ENCODE results near the gene RIMBP2.

Gene RIMBP2

GRCh38 chr12:130504110-130504839 is 211.8 kb downstream of the RIMBP2 start:
- DNase-seq (ENCODE audit: low read depth), result no peak

GRCh38 chr12:130501821-130502220 is 214.3 kb downstream of the RIMBP2 start:
- DNase-seq (ENCODE audit: low read depth), result no peak

- DNase-seq (ENCODE audit: low read depth), result no peak
Measured at GRCh38 chr12:130500835-130501330, 215.2 kb downstream of the RIMBP2 start.

GRCh38 chr12:130499474-130499873 is 216.6 kb downstream of the RIMBP2 start:
- DNase-seq (ENCODE audit: low read depth), result no peak

- DNase-seq (ENCODE audit: low read depth), result no peak
Measured at GRCh38 chr12:130498589-130499385, 217.3 kb downstream of the RIMBP2 start.

- DNase-seq (ENCODE audit: low read depth), result no peak
Measured at GRCh38 chr12:130497991-130498390, 218.1 kb downstream of the RIMBP2 start.

- DNase-seq (ENCODE audit: low read depth), result no peak
Measured at GRCh38 chr12:130497321-130497720, 218.8 kb downstream of the RIMBP2 start.

GRCh38 chr12:130496516-130497120 is 219.5 kb downstream of the RIMBP2 start:
- DNase-seq (ENCODE audit: low read depth), result no peak

- no peak for DNase-seq (ENCODE audit: low read depth)
Measured at GRCh38 chr12:130495156-130495555, 220.9 kb downstream of the RIMBP2 start.

- DNase-seq (ENCODE audit: low read depth), result no peak
Measured at GRCh38 chr12:130494736-130495135, 221.4 kb downstream of the RIMBP2 start.

- no peak for DNase-seq (ENCODE audit: low read depth)
Measured at GRCh38 chr12:130493951-130494350, 222.1 kb downstream of the RIMBP2 start.

GRCh38 chr12:130491421-130492357 is 224.4 kb downstream of the RIMBP2 start:
- DNase-seq (ENCODE audit: low read depth), result no peak

GRCh38 chr12:130490674-130491073 is 225.4 kb downstream of the RIMBP2 start:
- DNase-seq (ENCODE audit: low read depth), result no peak

- no peak for DNase-seq (ENCODE audit: low read depth)
Measured at GRCh38 chr12:130489293-130489692, 226.8 kb downstream of the RIMBP2 start.

- DNase-seq (ENCODE audit: low read depth), result no peak
Measured at GRCh38 chr12:130488358-130488710, 227.8 kb downstream of the RIMBP2 start.

- no peak for DNase-seq (ENCODE audit: low read depth)
Measured at GRCh38 chr12:130487636-130488357, 228.3 kb downstream of the RIMBP2 start.

- DNase-seq (ENCODE audit: low read depth), result no peak
Measured at GRCh38 chr12:130486891-130487416, 229.1 kb downstream of the RIMBP2 start.

- DNase-seq (ENCODE audit: low read depth), result no peak
Measured at GRCh38 chr12:130486146-130486435, 230.0 kb downstream of the RIMBP2 start.

GRCh38 chr12:130485291-130486145 is 230.6 kb downstream of the RIMBP2 start:
- DNase-seq (ENCODE audit: low read depth), result no peak

- DNase-seq (ENCODE audit: low read depth), result no peak
Measured at GRCh38 chr12:130484221-130484620, 231.9 kb downstream of the RIMBP2 start.
